Stimulated activated CD4-positive, alpha-beta T cell treated with anti-CD3 and anti-CD28 coated beads, Interleukin-1b, Interleukin-23, amount 100 ng/mL, for 1 hour (primary cell): Measurements from ENCODE around the gene IL11RA.
"Not testable (repeated sequence)": the region's sequence is repeated elsewhere in the genome, so short reads cannot be mapped to it uniquely, and the experiment has no call there.

Experiments used
- DNase-seq, 2 donors: peaks; one replicate each; pipeline ENCODE4 v3.0.0-alpha.2; 2020; ENCODE audit warnings: low read depth in 2 of 2

The IL11RA gene

GRCh38 chr9:34629491-34629808 lies 22.5 kb upstream of the IL11RA start:
- DNase-seq, result no peak

- DNase-seq, result no peak
Measured at GRCh38 chr9:34630402-34631154, 21.4 kb upstream of the IL11RA start.

GRCh38 chr9:34633166-34633565 lies 18.8 kb upstream of the IL11RA start:
- DNase-seq, result no peak

GRCh38 chr9:34633851-34634550 lies 18.0 kb upstream of the IL11RA start:
- peak; percentile 50 to 61 for DNase-seq

- no peak for DNase-seq
Measured at GRCh38 chr9:34634551-34635248, 17.3 kb upstream of the IL11RA start.

- DNase-seq, result no peak
Measured at GRCh38 chr9:34635556-34635955, 16.4 kb upstream of the IL11RA start.

GRCh38 chr9:34636791-34637355 lies 15.1 kb upstream of the IL11RA start:
- DNase-seq, result no peak

GRCh38 chr9:34637356-34638137 lies 14.4 kb upstream of the IL11RA start, which contains the start of gene SIGMAR1:
Gene SIGMAR1, minus strand, starts transcription at chr9:34637787. Its CDS starts 90 bp downstream, at chr9:34637697.
- DNase-seq, result peak; percentile 83 to 94

- no peak for DNase-seq
Measured at GRCh38 chr9:34638138-34638445, 13.9 kb upstream of the IL11RA start.

- DNase-seq, result not testable (repeated sequence)
Measured at GRCh38 chr9:34639322-34639721, 12.7 kb upstream of the IL11RA start.

GRCh38 chr9:34642679-34643078 lies 9.3 kb upstream of the IL11RA start:
- no peak for DNase-seq

GRCh38 chr9:34644766-34645314 lies 7.1 kb upstream of the IL11RA start:
- DNase-seq, result no peak

- DNase-seq, result peak; percentile 93 to 98
Measured at GRCh38 chr9:34646211-34647083, 5.5 kb upstream of the IL11RA start, which contains the start of gene GALT. Gene GALT, plus strand, starts transcription at chr9:34646675. Its CDS starts 30 bp downstream, at chr9:34646705.

- DNase-seq, result no peak
Measured at GRCh38 chr9:34647084-34647403, 4.9 kb upstream of the IL11RA start.

GRCh38 chr9:34647651-34648050 lies 4.3 kb upstream of the IL11RA start:
- no peak for DNase-seq

GRCh38 chr9:34648673-34649072 lies 3.3 kb upstream of the IL11RA start:
- no peak for DNase-seq

GRCh38 chr9:34650816-34651215 lies 1.2 kb upstream of the IL11RA start:
- DNase-seq, result no peak

- DNase-seq, result no peak
Measured at GRCh38 chr9:34651321-34651720, 664 bp upstream of the IL11RA start.

GRCh38 chr9:34652602-34653000 lies 616 bp downstream of the IL11RA start:
- no peak for DNase-seq
